ENCODE results near the gene TPRX1. TPM values are rescaled to one million over a fixed set of nuclear protein-coding genes. Genes with fewer than 3 reads are reported as not detected.
"Not testable (repeated sequence)": the region's sequence is repeated elsewhere in the genome, so short reads cannot be mapped to it uniquely, and the experiment has no call there.

Gene TPRX1
- total RNA-seq, 1 donor from 2014 or later = not detected

- no peak for DNase-seq (ENCODE audit: low spot score)
Observed at GRCh38 chr19:47802521-47803043, 1.8 kb downstream of the TPRX1 start.

- DNase-seq (ENCODE audit: low spot score) = no peak
Observed at GRCh38 chr19:47801270-47801669, 3.1 kb downstream of the TPRX1 start.

GRCh38 chr19:47798904-47799266, 5.5 kb downstream of the TPRX1 start:
- DNase-seq (ENCODE audit: low spot score) = no peak

DNA sequence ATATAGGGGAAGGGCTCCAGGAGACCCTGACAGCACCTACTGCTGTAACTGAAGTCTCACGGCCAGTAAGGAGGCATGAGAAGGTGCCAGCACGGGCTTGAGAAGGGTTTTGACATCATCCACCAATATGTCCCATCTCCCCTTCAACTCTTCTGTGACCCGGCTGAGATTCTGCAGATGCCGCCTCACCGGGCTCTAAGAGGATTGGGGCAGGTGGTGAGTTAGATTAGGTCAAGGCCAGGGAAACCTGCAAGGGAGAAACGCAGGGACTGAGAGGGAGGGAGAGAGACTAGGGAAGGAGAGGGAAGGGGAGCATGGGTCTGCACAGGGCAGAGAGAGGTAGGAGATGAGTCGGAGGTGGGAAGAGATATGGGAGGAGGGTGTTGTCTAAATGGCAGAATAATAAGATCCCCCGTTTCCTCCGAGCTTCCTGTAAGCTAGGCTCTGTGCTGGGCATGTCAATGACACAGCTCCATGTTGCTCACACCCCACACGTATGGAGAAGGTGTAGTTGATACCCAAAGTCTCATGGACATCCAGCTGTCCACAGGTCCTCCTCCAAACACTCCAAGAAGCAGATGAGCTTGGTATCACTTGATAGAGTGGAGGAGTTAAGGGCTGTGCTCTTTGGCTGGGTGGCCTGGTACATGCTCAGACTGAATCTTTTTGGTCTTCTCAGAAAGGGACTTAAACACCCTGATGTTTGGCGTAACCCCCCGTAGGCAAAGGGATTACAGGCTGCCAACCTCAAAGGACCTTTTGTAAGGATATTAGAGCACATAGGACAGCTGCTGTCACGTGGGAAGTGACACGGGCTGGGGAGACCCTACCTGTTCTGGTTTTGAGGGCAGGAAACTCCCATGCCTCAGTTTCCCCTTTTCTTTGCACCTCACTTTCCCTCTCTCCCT, 6.1 kb downstream of the TPRX1 start:
- DNase-seq (ENCODE audit: low spot score) = no peak

GRCh38 chr19:47796785-47797184, 7.6 kb downstream of the TPRX1 start:
- no peak for DNase-seq (ENCODE audit: low spot score)

DNA sequence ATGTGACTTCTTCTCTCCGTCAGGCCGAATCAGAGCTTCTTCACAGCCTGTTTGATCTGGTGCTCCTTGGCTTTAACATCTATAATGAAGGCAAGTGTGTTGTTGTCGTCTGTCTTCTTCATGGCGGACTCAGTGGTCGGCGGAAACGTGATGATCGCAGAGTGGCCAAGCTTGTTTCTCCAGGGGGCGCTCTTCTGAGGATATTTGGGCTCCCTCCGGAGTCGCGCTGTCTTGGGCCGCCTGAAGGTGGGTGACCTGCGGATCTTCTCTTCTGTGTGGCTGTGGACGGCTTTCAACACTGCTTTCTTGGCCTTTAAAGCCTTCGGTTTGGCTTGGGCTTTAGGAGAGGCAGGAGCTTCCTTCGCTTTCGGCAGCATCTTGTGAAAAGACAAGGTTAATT, 9.8 kb downstream of the TPRX1 start:
- DNase-seq (ENCODE audit: low spot score) = no peak

DNA sequence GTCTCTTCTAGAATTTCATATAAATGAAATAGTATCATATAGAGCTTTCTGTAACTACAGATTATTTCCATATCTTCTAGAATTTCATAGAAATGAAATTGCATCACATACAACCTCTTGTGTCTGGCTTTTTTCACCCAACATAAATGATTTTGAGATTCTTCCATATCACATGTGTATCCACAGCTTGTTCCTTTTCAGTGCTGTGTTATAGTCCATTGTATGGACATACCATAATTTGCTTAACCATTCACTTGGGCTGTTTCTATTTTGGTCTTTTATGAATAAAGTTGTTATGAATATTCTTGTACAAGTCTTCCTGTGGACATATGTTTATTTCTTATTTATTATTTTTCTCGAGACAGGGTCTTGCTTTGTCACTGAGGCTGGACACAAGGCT, 11.7 kb downstream of the TPRX1 start:
- DNase-seq (ENCODE audit: low spot score) = no peak

DNA sequence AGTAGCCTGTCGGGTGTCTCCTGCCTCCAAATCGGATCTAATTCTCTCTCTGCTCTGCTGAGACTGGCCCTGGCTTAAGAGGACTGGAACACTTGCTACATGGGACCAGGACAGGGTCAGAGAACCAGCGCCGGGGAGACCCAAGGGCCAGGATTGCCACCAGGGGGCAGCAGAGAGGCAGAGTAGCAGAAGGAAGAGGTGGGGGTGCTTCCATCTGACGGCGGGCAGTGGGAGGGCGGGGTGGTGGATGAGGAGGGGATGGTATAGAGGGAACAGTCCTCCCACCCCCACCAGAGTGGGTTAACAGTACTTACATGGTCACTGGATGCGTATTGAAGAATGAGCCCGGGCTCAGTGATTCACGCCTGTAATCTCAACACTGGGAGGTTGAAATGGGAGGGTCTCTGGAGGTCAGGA, 13.9 kb downstream of the TPRX1 start:
- peak; percentile 75 for DNase-seq (ENCODE audit: low spot score)

GRCh38 chr19:47789811-47790210, 14.5 kb downstream of the TPRX1 start:
- not testable (repeated sequence) for DNase-seq (ENCODE audit: low spot score)

GRCh38 chr19:47787307-47787706, 17.0 kb downstream of the TPRX1 start:
- DNase-seq (ENCODE audit: low spot score) = not testable (repeated sequence)

DNA sequence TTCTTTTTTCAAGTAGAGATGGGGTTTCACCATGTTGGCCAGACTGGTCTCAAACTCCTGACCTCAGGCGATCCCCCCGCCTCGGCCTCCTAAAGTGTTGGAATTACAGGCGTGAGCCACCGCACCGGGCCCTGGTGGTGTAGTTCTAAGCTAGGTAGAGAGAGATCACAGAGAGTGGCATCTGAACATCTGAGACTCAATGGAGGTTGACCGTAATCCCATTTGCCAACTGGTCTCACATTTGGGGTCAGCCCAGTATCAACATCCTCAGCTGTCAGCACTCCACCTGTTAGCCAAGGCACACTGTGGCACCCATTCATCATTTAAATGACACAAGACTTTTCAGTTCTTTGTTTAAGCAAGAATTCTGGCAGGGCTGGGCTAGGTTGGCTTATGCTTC, 17.8 kb downstream of the TPRX1 start:
- no peak for DNase-seq (ENCODE audit: low spot score)

- peak; percentile 53 for DNase-seq (ENCODE audit: low spot score)
Observed at GRCh38 chr19:47781590-47782262, 22.6 kb downstream of the TPRX1 start.

DNA sequence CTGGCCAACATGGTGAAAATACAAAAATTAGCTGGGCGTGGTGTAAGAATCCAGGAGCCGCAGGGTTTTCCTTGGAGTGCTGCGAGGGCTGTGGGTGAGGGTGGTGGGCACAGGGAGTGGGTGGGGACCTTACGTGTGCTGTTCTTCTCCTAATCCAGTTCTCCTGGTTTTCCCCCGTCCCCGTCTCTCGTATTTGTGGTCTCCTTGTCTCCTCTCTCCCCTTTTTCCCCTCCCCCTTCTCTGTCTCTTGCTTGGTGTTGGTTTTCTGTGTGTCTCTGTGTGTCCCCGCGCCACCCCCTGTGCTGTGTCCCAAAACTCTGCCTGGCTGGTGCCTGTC, 24.2 kb downstream of the TPRX1 start:
- no peak for DNase-seq (ENCODE audit: low spot score)

DNA sequence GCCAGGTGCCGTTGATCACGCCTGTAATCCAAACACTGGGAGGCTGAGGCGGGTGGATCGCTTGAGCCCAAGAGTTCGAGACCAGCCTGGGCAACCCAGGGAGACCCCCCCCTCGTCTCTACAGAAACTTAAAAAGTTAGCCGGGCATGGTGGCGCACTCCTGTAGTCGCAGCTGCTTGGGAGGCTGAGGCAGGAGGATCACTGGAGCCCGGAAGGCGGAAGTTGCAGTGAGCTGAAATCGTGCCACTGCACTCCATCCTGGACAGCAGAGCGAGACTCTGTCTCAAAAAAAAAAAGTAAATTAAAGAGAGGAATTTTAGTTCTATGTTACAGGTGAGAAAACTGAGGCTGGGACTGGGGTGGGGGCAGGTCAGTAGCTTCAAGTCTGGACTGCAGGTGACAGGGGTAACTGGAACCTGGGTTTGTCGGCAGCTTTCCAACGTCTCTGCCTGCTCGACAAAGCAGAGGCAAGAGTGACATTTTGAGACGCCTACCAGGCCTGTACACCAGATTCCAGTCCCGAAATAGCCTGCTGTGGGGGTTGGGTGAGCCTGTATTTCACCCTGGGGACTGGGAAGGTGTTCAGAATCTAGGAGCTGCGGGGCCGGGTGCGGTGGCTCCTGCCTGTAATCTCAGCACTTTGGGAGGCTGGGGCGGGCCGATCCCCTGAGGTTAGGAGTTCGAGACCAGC, 24.7 kb downstream of the TPRX1 start:
- peak; percentile 50 for DNase-seq (ENCODE audit: low spot score)

- DNase-seq (ENCODE audit: low spot score) = peak; percentile 52
Observed at GRCh38 chr19:47778954-47779351, 25.4 kb downstream of the TPRX1 start.

DNA sequence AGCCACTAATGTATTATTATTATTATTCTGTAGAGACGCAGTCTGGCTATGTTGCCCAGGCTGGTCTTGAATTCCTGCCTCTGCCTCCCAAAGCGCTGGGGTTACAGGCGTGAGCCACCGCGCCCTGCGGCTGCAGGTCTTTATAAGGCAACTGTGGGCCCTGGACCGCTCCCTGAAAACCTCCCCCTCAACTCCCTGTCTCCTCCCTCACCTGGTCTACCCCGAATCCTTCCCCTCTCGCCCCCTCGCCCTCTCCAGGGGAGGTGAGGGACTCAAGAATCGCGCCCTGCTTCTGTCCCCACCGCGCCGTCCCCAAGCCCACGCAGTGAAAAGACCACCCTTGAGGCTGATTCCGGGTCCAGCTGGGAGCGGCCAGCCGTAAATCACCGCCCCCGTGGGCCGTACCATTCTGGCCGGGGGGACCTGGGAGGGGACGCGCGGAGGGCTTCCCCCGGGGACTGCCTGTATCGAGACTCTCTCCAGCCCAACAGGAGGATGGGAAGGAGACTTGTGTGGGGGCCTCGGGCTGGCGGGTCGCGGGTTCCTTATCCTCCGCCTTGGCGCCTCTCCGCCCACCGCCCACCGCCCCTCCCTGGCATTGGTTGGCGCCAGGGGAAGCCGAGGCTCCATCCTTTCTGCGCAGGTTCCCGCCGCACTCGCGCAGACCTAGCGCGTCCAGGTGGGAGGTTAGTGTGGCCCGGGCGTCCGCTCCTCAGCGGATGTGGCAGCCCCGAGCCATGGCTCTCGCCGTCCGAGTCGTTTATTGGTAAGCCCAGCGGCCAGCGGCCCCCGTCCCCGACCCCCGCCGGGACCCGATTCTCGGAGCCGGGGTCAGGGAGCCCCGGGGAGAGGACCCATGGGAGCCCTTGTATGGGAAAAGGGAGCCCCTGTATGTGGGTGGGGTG, 26.1 kb downstream of the TPRX1 start, which contains the start of gene SELENOW:
Gene SELENOW, plus strand, starts transcription at position 655 of the 905 bp plus-strand sequence. Its CDS starts 83 bp downstream, at position 738.
- DNase-seq (ENCODE audit: low spot score) = peak; percentile 76

GRCh38 chr19:47777245-47778048, 26.9 kb downstream of the TPRX1 start:
- DNase-seq (ENCODE audit: low spot score) = not testable (repeated sequence)

DNA sequence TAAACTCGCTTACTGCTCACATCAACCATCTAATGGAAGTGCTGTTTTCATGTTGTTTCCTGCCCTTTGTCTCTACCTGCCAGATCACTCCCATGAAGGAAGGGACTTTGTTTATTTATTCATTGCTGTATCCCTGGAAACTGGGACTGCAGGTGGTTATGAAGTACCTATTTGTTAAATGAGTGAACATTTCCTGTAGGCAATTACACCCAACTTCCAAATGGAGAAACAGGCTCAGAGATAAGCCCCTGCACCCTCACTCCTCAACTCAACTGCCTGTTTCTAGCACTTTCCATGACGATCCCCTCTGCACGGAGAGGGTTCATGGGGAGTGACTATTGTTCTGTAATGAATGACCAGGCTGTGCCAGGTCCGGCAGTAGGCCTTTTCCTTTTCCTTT, 27.8 kb downstream of the TPRX1 start:
- DNase-seq (ENCODE audit: low spot score) = no peak

DNA sequence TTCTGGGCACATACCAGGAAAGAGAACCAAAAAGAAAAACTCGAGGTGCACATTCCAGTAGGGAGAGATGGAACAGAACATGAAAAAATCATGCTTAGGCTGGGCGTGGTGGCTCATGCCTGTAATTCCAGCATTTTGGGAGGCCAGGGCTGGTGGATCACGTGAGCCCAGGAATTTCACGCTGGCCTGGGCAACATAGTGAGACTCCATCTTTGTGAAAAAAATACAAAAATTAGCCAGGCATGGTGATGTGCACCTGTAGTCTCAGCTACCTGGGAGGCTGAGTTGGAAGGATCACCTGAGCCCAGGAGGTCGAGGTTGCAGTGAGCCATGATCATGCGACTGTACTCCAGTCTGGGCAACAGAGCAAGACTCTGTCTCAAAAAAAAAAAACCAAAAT, 33.1 kb downstream of the TPRX1 start:
- DNase-seq (ENCODE audit: low spot score) = not testable (repeated sequence)

GRCh38 chr19:47769534-47769933, 34.8 kb downstream of the TPRX1 start:
- DNase-seq (ENCODE audit: low spot score) = no peak
